OCI-M2 (cell line): ENCODE results near the gene SCP2.

Experiments
- DNase-seq: peaks from one replicate; lab custom pipeline; 2025; ENCODE audit not compliant: unreplicated experiment; lab: John Stamatoyannopoulos, UW

SCP2 gene

GRCh38 chr1:53094533-53094919, 167.4 kb downstream of the SCP2 start:
- DNase-seq = no peak
